ENCODE data around the gene BCAN. TPM values are rescaled to one million over a fixed set of nuclear protein-coding genes. Genes with fewer than 3 reads are reported as not detected.
"Not testable (repeated sequence)": the region's sequence is repeated elsewhere in the genome, so short reads cannot be mapped to it uniquely, and the experiment has no call there.

Gene BCAN
- total RNA-seq, 1 donor from 2014 or later = 2.1 TPM

- DNase-seq = no peak
Observed at GRCh38 chr1:156616463-156616862, 25.5 kb upstream of the BCAN start.

GRCh38 chr1:156618853-156619581 lies 22.9 kb upstream of the BCAN start, which contains the start of gene HAPLN2:
Gene HAPLN2, plus strand, starts transcription at chr1:156619415. Its CDS starts 4,076 bp downstream, at chr1:156623491.
- no peak for DNase-seq

- DNase-seq = no peak
Observed at GRCh38 chr1:156619582-156619955, 22.3 kb upstream of the BCAN start.

- no peak for DNase-seq
Observed at GRCh38 chr1:156622581-156623297, 19.2 kb upstream of the BCAN start.

GRCh38 chr1:156623946-156624813 lies 17.7 kb upstream of the BCAN start:
- DNase-seq = no peak

GRCh38 chr1:156624814-156625435 lies 17.0 kb upstream of the BCAN start:
- DNase-seq = no peak

GRCh38 chr1:156625436-156626078 lies 16.4 kb upstream of the BCAN start:
- no peak for DNase-seq

GRCh38 chr1:156626079-156626438 lies 15.9 kb upstream of the BCAN start:
- DNase-seq = no peak

GRCh38 chr1:156627313-156627880 lies 14.5 kb upstream of the BCAN start:
- DNase-seq = no peak

- no peak for DNase-seq
Observed at GRCh38 chr1:156629823-156630449, 12.0 kb upstream of the BCAN start.

GRCh38 chr1:156631152-156631551 lies 10.8 kb upstream of the BCAN start:
- not testable (repeated sequence) for DNase-seq

- no peak for DNase-seq
Observed at GRCh38 chr1:156632355-156632754, 9.6 kb upstream of the BCAN start.

GRCh38 chr1:156638189-156638985 lies 3.5 kb upstream of the BCAN start:
- no peak for DNase-seq

GRCh38 chr1:156639601-156640101 lies 2.3 kb upstream of the BCAN start:
- DNase-seq = no peak

- no peak for DNase-seq
Observed at GRCh38 chr1:156640842-156641706, 843 bp upstream of the BCAN start.

- no peak for DNase-seq
Observed at GRCh38 chr1:156642265-156643048, 540 bp downstream of the BCAN start.

- DNase-seq = no peak
Observed at GRCh38 chr1:156643049-156643777, 1.3 kb downstream of the BCAN start.

GRCh38 chr1:156643778-156644092 lies 1.8 kb downstream of the BCAN start:
- no peak for DNase-seq

Data from skin of body (tissue), 2 donors.